Stomach (tissue), 9 donors: ENCODE results near the gene LRRC74A. TPM values are rescaled to one million over a fixed set of nuclear protein-coding genes. Genes with fewer than 3 reads are reported as not detected.
"Not testable (repeated sequence)": the region's sequence is repeated elsewhere in the genome, so short reads cannot be mapped to it uniquely, and the experiment has no call there.

Experiments
- DNase-seq, 2 donors: peaks; one replicate each; pipeline versions ENCODE4 v3.0.0 to v3.0.0-alpha.2; 2013 to 2019
- H3K27ac ChIP-seq, 5 donors: fragments of 200-600 bp in 4 of 5; sonication (generic) in 4 of 5; one replicate each; pipeline ENCODE4 v1.5.1; 2013 to 2019; ENCODE audit warnings: mild to moderate bottlenecking in 1 of 5, moderate library complexity in 1 of 5
- H3K27me3 ChIP-seq, 3 donors: fragments of 200-600 bp; sonication (generic); one replicate each; pipeline ENCODE4 v1.5.1; 2017 to 2019; ENCODE audit warnings: mixed run types in 1 of 3
- H3K36me3 ChIP-seq, 4 donors: fragments of 200-600 bp; sonication (generic); 1 replicate in 3 of 4; 2 replicates in 1 of 4; pipeline ENCODE4 v1.5.1; 2016 to 2019
- H3K4me1 ChIP-seq, 4 donors: fragments of 200-600 bp; sonication (generic); one replicate each; pipeline ENCODE4 v1.5.1; 2016 to 2019
- H3K4me3 ChIP-seq, 4 donors: fragments of 200-600 bp; sonication (generic) in 3 of 4; one replicate each; pipeline ENCODE4 v1.5.1; 2016 to 2019; ENCODE audit warnings: mild to moderate bottlenecking in 1 of 4
- H3K9me3 ChIP-seq, 4 donors: fragments of 200-600 bp; sonication (generic); one replicate each; pipeline ENCODE4 v1.5.1; 2016 to 2019
- EP300 ChIP-seq: sonication (generic); formaldehyde crosslinking; IDR thresholded peaks from one replicate; pipeline ENCODE4 v1.6.1; 2017; ENCODE audit warnings: antibody characterized with exemption
- POLR2A ChIP-seq, 4 donors: fragments of 450-650 bp; IDR thresholded peaks; one replicate each; pipeline ENCODE4 v1.6.1; 2016; ENCODE audit warnings: antibody characterized with exemption in 4 of 4, control low read depth in 2 of 4, mild to moderate bottlenecking in 1 of 4, moderate library complexity in 1 of 4
- POLR2AphosphoS5 ChIP-seq, 3 donors: sonication (generic); formaldehyde crosslinking; IDR thresholded peaks; one replicate each; pipeline ENCODE4 v1.6.1; 2016; ENCODE audit warnings: antibody characterized with exemption in 3 of 3
- WGBS, 5 donors: extraction: QIAGEN DNeasy Blood & Tissue Kit in 3 of 5; methylation state at CpG; one replicate each; pipeline versions ENCODE4 v1.1.5 to v1.1.7; 2013 to 2018; 5-methylcytosine and 5-hydroxymethylcytosine counted together
- intact Hi-C: fragments of 100-400 bp; cut with DNase I; formaldehyde crosslinking; loops from one replicate; pipeline ENCODE4 v1.15.1; 2023; ENCODE audit warnings: low total_unique reads
- polyA plus RNA-seq, 3 donors: library from polyadenylated mRNA; stranded (reverse); fragments of 200-250 nt; gene quantifications; one replicate each; pipeline ENCODE4 v1.2.3, GENCODE V29; 2013
- total RNA-seq, 5 donors: library from RNA; depleted of rRNA; stranded (reverse); fragments of >200 nt; gene quantifications; one replicate each; pipeline versions ENCODE4 v1.1.0 to v1.2.3, GENCODE V29; 2014 to 2016
- TF ChIP-seq, protein P1 (sequence below), 7 experiments: fragments of 450-650 bp in 4 of 7; fragments of 200-600 bp in 3 of 7; sonication (generic) in 3 of 7; IDR thresholded peaks; one replicate each; pipeline ENCODE4 v1.5.1; 2016 to 2019; ENCODE audit warnings: antibody characterized with exemption in 7 of 7, control low read depth in 2 of 7, mild to moderate bottlenecking in 1 of 7
- donor health status: healthy with polysubstance abuse.
- donor health status: Bipolar disorder and iron deficiency.
- donor health status: healthy.

The LRRC74A gene
- total and polyA plus RNA-seq, 8 donors, result not detected

DNA sequence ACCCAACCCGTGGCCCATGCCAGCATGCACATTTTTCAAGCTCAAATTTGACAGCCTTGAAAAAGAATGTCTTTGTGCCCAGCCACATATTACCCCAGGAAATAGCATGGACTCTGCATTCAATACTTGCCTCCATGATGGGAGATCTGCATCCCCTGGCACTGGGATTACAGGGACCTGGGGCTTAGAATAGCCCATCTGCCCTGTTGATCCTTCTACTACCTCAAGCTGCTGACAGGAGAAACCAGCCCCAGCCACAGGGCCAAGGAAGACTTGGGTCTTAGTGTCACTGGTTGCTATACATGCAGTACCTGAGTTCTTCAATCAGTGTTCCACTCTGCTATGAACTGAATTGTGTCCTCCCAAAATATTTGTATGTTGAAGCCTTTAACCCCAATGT, 85.3 kb downstream of the LRRC74A start:
- WGBS, 5 donors, result 25 to 59% (median 36%) methylated on average over 1 of the region's 1 CpG
- TF ChIP-seq POLR2A (IDR thresholded peaks at IDR 0.05) (no peak), POLR2AphosphoS5 (IDR thresholded peaks at IDR 0.05) (no peak), EP300 (no peak)
- TF ChIP-seq, protein P1, sequence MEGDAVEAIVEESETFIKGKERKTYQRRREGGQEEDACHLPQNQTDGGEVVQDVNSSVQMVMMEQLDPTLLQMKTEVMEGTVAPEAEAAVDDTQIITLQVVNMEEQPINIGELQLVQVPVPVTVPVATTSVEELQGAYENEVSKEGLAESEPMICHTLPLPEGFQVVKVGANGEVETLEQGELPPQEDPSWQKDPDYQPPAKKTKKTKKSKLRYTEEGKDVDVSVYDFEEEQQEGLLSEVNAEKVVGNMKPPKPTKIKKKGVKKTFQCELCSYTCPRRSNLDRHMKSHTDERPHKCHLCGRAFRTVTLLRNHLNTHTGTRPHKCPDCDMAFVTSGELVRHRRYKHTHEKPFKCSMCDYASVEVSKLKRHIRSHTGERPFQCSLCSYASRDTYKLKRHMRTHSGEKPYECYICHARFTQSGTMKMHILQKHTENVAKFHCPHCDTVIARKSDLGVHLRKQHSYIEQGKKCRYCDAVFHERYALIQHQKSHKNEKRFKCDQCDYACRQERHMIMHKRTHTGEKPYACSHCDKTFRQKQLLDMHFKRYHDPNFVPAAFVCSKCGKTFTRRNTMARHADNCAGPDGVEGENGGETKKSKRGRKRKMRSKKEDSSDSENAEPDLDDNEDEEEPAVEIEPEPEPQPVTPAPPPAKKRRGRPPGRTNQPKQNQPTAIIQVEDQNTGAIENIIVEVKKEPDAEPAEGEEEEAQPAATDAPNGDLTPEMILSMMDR (IDR thresholded peaks at IDR 0.05), result no peak

DNA sequence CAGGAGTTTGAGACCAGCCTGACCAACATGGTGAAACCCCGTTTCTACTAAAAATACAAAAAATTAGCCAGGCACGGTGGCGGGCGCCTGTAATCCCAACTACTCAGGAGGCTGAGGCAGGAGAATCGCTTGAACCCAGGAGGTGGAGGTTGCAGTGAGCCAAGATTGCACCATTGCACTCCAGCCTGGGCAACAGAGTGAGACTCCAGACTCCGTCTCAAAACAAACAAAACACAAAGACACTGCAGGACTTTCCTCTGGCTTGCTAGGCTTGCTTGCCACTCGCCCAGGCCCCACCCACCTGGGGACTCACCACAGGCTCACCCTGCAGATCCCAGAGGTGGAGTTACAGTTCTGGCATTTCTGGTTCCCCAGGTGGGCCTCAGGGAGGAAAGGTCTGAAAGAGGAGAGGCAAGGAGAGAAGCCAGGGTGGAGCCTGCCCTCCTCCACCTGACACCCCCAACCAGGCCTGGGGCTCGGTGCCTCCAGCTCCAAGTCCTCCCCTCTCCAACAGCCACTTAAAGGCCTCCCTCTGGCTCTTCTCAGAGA, 88.4 kb downstream of the LRRC74A start:
- Histone ChIP-seq H3K27ac (peak overlapping the region in 2 of 5 donors; percentile 50 to 63), H3K4me1 (peaks cover 42 to 67% (median 50%) of the 10 kb centered on the region in 4 donors)
- intact Hi-C loops, result loop anchor here (5.0 kb wide), 2 partner anchors 138 to 153 kb away; no protein-coding TSS in a partner anchor
- H3K4me3 ChIP-seq, H3K36me3 ChIP-seq, H3K27me3 ChIP-seq, H3K9me3 ChIP-seq: not testable (repeated sequence)
- TF ChIP-seq POLR2AphosphoS5 (IDR thresholded peaks at IDR 0.05), result peak in 1 of 3 donors; percentile 11
- WGBS, 5 donors, result 64 to 75% (median 71%) methylated on average over 8 of the region's 8 CpGs
- peak; percentile 70 to 79 for DNase-seq

More for the DNA sequence above, 85.3 kb downstream of the LRRC74A start:
- H3K9me3 ChIP-seq, result no peaks in the 10 kb centered on the region
- H3K36me3 ChIP-seq, result no peaks in the 10 kb centered on the region
- DNase-seq, result no peak
- H3K27me3 ChIP-seq, result no peaks in the 10 kb centered on the region
- H3K4me3 ChIP-seq, result no peak overlapping the region
- H3K27ac ChIP-seq, result no peak overlapping the region
- H3K4me1 ChIP-seq, result peaks cover 15 to 36% (median 19%) of the 10 kb centered on the region in 4 donors
- intact Hi-C loops, result loop anchor here (5.0 kb wide), 2 partner anchors 141 to 156 kb away; no protein-coding TSS in a partner anchor

DNA sequence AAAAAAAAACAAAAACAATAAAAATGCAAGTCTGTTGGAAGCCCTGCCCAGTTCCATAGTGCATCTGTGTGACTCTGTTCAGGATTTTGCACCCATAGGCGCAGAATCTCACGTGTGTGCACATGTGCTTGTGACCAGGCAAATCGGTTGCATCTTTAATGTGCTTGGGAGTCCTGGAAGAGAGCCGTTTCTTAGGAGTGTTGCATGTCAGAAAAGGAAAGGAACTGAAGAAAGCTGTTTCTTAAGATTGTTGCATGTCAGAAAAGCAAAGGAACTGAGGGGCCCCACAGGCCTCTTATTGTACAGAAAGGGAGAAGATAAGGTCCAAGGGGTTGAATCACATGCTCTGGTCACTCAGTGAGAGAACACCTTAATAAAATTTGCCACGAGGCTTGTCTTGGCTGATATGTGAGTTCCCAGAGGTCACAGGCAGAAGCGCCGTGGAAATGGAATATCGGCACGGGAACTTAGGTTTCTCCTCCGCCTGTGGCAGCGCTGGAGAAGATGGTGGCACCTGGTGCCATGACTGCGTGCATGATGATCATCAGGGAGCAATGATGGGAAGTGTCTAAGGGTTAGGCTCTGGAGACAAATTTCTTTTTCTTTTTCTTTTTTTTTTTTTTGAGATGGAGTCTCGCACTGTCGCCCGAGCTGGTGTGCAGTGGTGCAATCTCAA, 90.0 kb downstream of the LRRC74A start:
- Histone ChIP-seq H3K36me3 (no peaks in the 10 kb centered on the region), H3K9me3 (no peaks in the 10 kb centered on the region), H3K27ac (peak overlapping the region in 1 of 5 donors; percentile 93), H3K4me1 (peaks cover 56 to 83% (median 65%) of the 10 kb centered on the region in 4 donors), H3K4me3 (no peak overlapping the region), H3K27me3 (no peaks in the 10 kb centered on the region)
- WGBS, 5 donors, result 72 to 88% (median 83%) methylated on average over 15 of the region's 15 CpGs
- intact Hi-C loops, result no loop called here
- no peak for DNase-seq
- no peak for TF ChIP-seq EP300

DNA sequence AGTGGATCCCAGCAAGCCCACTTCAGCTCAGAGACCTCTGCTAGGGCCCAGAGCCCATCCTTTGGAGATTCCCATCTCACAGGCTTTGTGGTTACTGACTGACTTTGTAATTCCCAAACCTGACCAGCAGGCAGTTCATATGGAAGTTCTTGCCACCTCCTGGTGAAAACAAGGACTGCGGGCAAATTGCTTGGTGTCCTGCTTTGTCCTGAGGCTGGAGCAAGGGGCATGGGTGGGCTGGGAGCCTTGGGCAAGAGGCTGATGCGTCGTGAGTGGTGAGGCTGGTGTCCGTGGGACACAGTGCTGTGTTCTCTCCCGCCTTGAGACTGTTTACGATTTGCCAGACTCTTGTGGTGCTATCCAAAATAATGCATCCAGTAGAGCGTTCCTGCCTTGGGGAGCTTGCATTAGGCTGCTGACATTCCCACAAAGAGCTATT, 91.0 kb downstream of the LRRC74A start:
- DNase-seq, result peak; percentile 65 to 88
- intact Hi-C loops, result no loop called here
- peak overlapping the region; percentile 34 to 94 (median 93) for H3K27ac ChIP-seq

DNA sequence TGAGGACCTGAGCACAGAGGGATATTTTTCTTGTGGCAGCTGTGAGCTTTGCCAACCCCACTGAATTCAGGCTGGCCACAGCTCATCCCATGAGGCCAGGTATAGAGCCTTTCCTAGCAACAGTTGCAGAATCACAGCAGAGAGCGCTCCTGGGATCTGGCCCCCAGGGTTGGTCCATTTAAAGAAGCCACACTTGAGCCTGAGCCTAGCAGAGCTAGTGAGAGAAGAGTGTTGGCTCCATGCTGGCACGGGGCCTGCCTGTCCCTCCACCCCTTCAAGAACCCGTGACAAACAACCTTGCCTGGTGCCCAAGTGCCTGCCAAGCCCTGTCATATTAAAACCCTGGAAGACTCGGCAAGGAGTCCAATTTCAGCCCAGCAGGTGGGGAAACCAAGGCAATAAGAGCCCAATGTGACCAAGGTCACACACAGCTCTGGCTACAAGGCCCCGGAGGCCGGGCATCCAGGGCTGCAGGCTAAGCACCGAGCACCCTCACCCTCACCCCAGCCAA, 91.6 kb downstream of the LRRC74A start:
- peak overlapping the region; percentile 93 to 95 (median 94) for H3K27ac ChIP-seq
- H3K36me3 ChIP-seq, result no peaks in the 10 kb centered on the region
- H3K4me1 ChIP-seq, result peaks cover 56 to 88% (median 68%) of the 10 kb centered on the region in 4 donors
- WGBS, 5 donors, result 32 to 46% (median 35%) methylated on average over 4 to 7 of the region's 7 CpGs
- H3K4me3 ChIP-seq, result no peak overlapping the region
- no peaks in the 10 kb centered on the region for H3K27me3 ChIP-seq
- H3K9me3 ChIP-seq, result no peaks in the 10 kb centered on the region
- DNase-seq, result peak in 1 of 2 donors; percentile 65
- TF ChIP-seq EP300, result no peak
- TF ChIP-seq POLR2AphosphoS5 (IDR thresholded peaks at IDR 0.05), result no peak
- TF ChIP-seq, protein P1 (IDR thresholded peaks at IDR 0.05), result no peak
- TF ChIP-seq POLR2A (IDR thresholded peaks at IDR 0.05), result no peak
- intact Hi-C loops, result no loop called here

More for the DNA sequence above, 91.0 kb downstream of the LRRC74A start:
- peaks cover 56 to 84% (median 66%) of the 10 kb centered on the region in 4 donors for H3K4me1 ChIP-seq
- no peaks in the 10 kb centered on the region for H3K27me3 ChIP-seq
- TF ChIP-seq EP300 (no peak), POLR2AphosphoS5 (IDR thresholded peaks at IDR 0.05) (peak in 1 of 3 donors; percentile 6)
- TF ChIP-seq, protein P1 (IDR thresholded peaks at IDR 0.05), result peak in 4 of 7 experiments; percentile 45 to 81 (median 60)
- 69 to 71% (median 70%) methylated on average over 7 of the region's 7 CpGs for WGBS, 5 donors
- H3K36me3 ChIP-seq, result no peaks in the 10 kb centered on the region
- no peak overlapping the region for H3K4me3 ChIP-seq
- H3K9me3 ChIP-seq, result no peaks in the 10 kb centered on the region
